ENCODE measurements around the gene TPPP. TPM values are rescaled to one million over a fixed set of nuclear protein-coding genes. Genes with fewer than 3 reads are reported as not detected.

The TPPP gene
- total and polyA plus RNA-seq, 2 experiments from 2014 or later = 0.48 to 1.4 TPM

DNA sequence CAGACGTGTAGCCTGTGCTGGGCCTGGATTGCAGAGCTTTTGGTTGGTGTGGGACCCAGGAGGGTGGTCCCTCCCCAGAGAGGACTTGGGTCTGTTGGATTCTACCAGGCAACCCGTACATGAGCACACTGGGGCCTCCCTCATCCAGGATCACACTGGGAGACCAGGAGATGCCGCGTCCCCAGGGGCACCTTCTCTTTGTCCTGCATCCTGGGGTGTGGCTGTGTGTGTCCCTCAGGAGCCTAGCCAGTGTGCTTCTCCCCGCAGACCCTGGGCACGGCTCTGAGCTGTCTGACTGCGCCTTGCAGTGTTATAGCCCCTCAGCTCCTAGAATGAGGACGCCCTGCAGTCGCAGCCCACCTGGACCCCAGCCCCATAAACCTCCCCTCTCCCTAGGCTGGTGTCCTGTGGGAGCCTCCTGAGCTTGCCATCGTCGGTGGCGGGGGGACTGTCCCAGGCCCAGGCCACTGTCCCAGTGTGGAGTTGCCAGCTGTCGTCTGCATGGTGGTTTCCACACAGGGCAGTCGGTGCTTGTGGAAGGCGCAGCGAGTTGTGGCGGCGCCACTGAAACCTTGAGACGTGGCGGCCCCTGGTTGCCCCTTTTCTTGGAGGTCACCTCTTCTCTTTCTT is 53.5 kb downstream of the TPPP start (continued):
- TF ChIP-seq, protein P1, sequence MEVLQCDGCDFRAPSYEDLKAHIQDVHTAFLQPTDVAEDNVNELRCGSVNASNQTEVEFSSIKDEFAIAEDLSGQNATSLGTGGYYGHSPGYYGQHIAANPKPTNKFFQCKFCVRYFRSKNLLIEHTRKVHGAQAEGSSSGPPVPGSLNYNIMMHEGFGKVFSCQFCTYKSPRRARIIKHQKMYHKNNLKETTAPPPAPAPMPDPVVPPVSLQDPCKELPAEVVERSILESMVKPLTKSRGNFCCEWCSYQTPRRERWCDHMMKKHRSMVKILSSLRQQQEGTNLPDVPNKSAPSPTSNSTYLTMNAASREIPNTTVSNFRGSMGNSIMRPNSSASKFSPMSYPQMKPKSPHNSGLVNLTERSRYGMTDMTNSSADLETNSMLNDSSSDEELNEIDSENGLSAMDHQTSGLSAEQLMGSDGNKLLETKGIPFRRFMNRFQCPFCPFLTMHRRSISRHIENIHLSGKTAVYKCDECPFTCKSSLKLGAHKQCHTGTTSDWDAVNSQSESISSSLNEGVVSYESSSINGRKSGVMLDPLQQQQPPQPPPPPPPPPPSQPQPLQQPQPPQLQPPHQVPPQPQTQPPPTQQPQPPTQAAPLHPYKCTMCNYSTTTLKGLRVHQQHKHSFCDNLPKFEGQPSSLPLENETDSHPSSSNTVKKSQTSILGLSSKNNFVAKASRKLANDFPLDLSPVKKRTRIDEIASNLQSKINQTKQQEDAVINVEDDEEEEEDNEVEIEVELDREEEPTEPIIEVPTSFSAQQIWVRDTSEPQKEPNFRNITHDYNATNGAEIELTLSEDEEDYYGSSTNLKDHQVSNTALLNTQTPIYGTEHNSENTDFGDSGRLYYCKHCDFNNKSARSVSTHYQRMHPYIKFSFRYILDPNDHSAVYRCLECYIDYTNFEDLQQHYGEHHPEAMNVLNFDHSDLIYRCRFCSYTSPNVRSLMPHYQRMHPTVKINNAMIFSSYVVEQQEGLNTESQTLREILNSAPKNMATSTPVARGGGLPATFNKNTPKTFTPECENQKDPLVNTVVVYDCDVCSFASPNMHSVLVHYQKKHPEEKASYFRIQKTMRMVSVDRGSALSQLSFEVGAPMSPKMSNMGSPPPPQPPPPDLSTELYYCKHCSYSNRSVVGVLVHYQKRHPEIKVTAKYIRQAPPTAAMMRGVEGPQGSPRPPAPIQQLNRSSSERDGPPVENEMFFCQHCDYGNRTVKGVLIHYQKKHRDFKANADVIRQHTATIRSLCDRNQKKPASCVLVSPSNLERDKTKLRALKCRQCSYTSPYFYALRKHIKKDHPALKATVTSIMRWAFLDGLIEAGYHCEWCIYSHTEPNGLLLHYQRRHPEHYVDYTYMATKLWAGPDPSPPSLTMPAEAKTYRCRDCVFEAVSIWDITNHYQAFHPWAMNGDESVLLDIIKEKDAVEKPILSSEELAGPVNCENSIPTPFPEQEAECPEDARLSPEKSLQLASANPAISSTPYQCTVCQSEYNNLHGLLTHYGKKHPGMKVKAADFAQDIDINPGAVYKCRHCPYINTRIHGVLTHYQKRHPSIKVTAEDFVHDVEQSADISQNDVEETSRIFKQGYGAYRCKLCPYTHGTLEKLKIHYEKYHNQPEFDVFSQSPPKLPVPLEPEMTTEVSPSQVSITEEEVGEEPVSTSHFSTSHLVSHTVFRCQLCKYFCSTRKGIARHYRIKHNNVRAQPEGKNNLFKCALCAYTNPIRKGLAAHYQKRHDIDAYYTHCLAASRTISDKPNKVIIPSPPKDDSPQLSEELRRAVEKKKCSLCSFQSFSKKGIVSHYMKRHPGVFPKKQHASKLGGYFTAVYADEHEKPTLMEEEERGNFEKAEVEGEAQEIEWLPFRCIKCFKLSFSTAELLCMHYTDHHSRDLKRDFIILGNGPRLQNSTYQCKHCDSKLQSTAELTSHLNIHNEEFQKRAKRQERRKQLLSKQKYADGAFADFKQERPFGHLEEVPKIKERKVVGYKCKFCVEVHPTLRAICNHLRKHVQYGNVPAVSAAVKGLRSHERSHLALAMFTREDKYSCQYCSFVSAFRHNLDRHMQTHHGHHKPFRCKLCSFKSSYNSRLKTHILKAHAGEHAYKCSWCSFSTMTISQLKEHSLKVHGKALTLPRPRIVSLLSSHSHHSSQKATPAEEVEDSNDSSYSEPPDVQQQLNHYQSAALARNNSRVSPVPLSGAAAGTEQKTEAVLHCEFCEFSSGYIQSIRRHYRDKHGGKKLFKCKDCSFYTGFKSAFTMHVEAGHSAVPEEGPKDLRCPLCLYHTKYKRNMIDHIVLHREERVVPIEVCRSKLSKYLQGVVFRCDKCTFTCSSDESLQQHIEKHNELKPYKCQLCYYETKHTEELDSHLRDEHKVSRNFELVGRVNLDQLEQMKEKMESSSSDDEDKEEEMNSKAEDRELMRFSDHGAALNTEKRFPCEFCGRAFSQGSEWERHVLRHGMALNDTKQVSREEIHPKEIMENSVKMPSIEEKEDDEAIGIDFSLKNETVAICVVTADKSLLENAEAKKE (CRISPR knock-in tag; IDR thresholded peaks at IDR 0.05) = no peak
- TF ChIP-seq, protein P2, sequence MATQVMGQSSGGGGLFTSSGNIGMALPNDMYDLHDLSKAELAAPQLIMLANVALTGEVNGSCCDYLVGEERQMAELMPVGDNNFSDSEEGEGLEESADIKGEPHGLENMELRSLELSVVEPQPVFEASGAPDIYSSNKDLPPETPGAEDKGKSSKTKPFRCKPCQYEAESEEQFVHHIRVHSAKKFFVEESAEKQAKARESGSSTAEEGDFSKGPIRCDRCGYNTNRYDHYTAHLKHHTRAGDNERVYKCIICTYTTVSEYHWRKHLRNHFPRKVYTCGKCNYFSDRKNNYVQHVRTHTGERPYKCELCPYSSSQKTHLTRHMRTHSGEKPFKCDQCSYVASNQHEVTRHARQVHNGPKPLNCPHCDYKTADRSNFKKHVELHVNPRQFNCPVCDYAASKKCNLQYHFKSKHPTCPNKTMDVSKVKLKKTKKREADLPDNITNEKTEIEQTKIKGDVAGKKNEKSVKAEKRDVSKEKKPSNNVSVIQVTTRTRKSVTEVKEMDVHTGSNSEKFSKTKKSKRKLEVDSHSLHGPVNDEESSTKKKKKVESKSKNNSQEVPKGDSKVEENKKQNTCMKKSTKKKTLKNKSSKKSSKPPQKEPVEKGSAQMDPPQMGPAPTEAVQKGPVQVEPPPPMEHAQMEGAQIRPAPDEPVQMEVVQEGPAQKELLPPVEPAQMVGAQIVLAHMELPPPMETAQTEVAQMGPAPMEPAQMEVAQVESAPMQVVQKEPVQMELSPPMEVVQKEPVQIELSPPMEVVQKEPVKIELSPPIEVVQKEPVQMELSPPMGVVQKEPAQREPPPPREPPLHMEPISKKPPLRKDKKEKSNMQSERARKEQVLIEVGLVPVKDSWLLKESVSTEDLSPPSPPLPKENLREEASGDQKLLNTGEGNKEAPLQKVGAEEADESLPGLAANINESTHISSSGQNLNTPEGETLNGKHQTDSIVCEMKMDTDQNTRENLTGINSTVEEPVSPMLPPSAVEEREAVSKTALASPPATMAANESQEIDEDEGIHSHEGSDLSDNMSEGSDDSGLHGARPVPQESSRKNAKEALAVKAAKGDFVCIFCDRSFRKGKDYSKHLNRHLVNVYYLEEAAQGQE (IDR thresholded peaks at IDR 0.05; ENCODE audit: unreplicated experiment) = no peak
- no peak for TF ChIP-seq EZH2phosphoT487 (IDR thresholded peaks at IDR 0.05; ENCODE audit: unreplicated experiment)
- no peak for TF ChIP-seq POLR2AphosphoS5 (IDR thresholded peaks at IDR 0.05; ENCODE audit: low read depth)
- TF ChIP-seq CREB1 (CRISPR knock-in tag; IDR thresholded peaks at IDR 0.05; ENCODE audit: low read depth) = no peak
- TF ChIP-seq JUNB (IDR thresholded peaks at IDR 0.05; ENCODE audit: unreplicated experiment) = no peak

All from GM23338 (cell line).